ENCODE results near the gene PRDX5.

- TF ChIP-seq, protein P1, sequence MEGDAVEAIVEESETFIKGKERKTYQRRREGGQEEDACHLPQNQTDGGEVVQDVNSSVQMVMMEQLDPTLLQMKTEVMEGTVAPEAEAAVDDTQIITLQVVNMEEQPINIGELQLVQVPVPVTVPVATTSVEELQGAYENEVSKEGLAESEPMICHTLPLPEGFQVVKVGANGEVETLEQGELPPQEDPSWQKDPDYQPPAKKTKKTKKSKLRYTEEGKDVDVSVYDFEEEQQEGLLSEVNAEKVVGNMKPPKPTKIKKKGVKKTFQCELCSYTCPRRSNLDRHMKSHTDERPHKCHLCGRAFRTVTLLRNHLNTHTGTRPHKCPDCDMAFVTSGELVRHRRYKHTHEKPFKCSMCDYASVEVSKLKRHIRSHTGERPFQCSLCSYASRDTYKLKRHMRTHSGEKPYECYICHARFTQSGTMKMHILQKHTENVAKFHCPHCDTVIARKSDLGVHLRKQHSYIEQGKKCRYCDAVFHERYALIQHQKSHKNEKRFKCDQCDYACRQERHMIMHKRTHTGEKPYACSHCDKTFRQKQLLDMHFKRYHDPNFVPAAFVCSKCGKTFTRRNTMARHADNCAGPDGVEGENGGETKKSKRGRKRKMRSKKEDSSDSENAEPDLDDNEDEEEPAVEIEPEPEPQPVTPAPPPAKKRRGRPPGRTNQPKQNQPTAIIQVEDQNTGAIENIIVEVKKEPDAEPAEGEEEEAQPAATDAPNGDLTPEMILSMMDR (conservative IDR thresholded peaks at IDR 0.05): no peak
- TF ChIP-seq EZH2 (IDR thresholded peaks at IDR 0.05; ENCODE audit: low read depth): no peak
These were observed 10.9 kb upstream of the PRDX5 start for GRCh38 chr11:64306876-64307622.

All from PC-9 (cell line).